Measurements from ENCODE around the gene CABP7. TPM values are rescaled to one million over a fixed set of nuclear protein-coding genes. Genes with fewer than 3 reads are reported as not detected.

CABP7 gene
- total and polyA plus RNA-seq, 2 of the 8 experiments (the other 6 are each of a cell fraction or from before 2014, with no cell fraction given) = 0.20 to 0.36 TPM

- Histone ChIP-seq H3K36me3 (ENCODE audit: control insufficient read depth in 2 of 4, insufficient read depth in 4 of 4, low read length in 3 of 4) (no peaks in the 10 kb centered on the region), H3K9ac (replicated peaks in 1 of 4; ENCODE audit: extremely low read depth in 1 of 4, low read depth in 3 of 4, low read length in 3 of 4) (no peak overlapping the region), H4K20me1 (replicated peaks in 1 of 2; ENCODE audit: control insufficient read depth in 1 of 2, insufficient read depth in 2 of 2, low read length in 2 of 2) (peaks cover 0 to 1% of the 10 kb centered on the region in 2 experiments), H4K8ac (ENCODE audit: extremely low read depth, insufficient read depth, low read length) (0 out of 2 replicates have a peak overlapping the region, but pooled peaks have one; percentile 23), H3K9me3 (ENCODE audit: insufficient read depth in 2 of 2, low read depth in 1 of 2, low read length in 1 of 2) (no peaks in the 10 kb centered on the region), H3K4ac (replicated peaks; ENCODE audit: insufficient read length, low read depth, low read length) (no peak overlapping the region), H2BK5ac (ENCODE audit: low read depth, low read length) (no peak overlapping the region), H4K5ac (ENCODE audit: insufficient read length, low read depth, low read length) (no peak overlapping the region), H3K56ac (replicated peaks; ENCODE audit: insufficient read length, low read depth, low read length) (no peak overlapping the region), H3K14ac (ENCODE audit: insufficient read length) (no peak overlapping the region), H3K27me3 (replicated peaks in 1 of 4; ENCODE audit: control insufficient read depth in 3 of 4, extremely low read depth in 1 of 4, insufficient read depth in 3 of 4, low read length in 3 of 4) (no peaks in the 10 kb centered on the region), H2AFZ (ENCODE audit: low read length) (no peak overlapping the region), H3K4me1 (replicated peaks in 1 of 4; ENCODE audit: control insufficient read depth in 3 of 4, insufficient read depth in 4 of 4, low read length in 3 of 4) (no peaks in the 10 kb centered on the region; a peak in 1 of 7 replicates), H3K23me2 (ENCODE audit: low read depth, low read length) (no peaks in the 10 kb centered on the region), H3K23ac (ENCODE audit: insufficient read length) (no peak overlapping the region), H3K27ac (ENCODE audit: low read depth, low read length) (no peak overlapping the region), H3K4me2 (ENCODE audit: insufficient read depth in 1 of 2, low read depth in 2 of 2, low read length in 2 of 2) (no peak overlapping the region), H2AK5ac (ENCODE audit: low read depth, low read length) (no peak overlapping the region), H2BK120ac (replicated peaks; ENCODE audit: low read depth, low read length) (no peak overlapping the region), H3K79me1 (ENCODE audit: low read depth, low read length) (no peaks in the 10 kb centered on the region), H2BK15ac (ENCODE audit: low read length) (no peak overlapping the region), H4K91ac (replicated peaks; ENCODE audit: insufficient read length, low read length) (no peak overlapping the region), H3K4me3 (ENCODE audit: extremely low read depth in 1 of 4, insufficient read depth in 2 of 4, low read depth in 3 of 4, low read length in 4 of 4) (no peak overlapping the region), H3K18ac (ENCODE audit: extremely low read depth, low read length) (no peak overlapping the region), H3K79me2 (ENCODE audit: control insufficient read depth in 1 of 2, insufficient read depth in 2 of 2, low read length in 2 of 2) (no peaks in the 10 kb centered on the region), H2BK20ac (ENCODE audit: low read length) (no peak overlapping the region), H2BK12ac (ENCODE audit: low read depth, low read length) (no peak overlapping the region)
- WGBS, 2 experiments (ENCODE audit: extremely low coverage in 1 of 2, insufficient coverage in 1 of 2, insufficient read length in 1 of 2, insufficient replicate concordance in 2 of 2, low coverage in 1 of 2, low lambda C conversion rate in 2 of 2, missing lambda C conversion rate in 1 of 2) = 88% methylated on average over 6 of the region's 7 CpGs; no CpG with 5 or more reads in 1 of the 2 experiments
- POLR2A ChIA-PET (ENCODE audit: partially characterized antibody) = interaction anchor here (1.5 kb wide), 1 partner anchor 10 kb away, joined by 5 read pairs; no protein-coding TSS in a partner anchor
- TF ChIP-seq SIX5 (IDR thresholded peaks at IDR 0.05; ENCODE audit: low read depth, low read length) (no peak), SP2 (IDR thresholded peaks at IDR 0.05; ENCODE audit: low read length) (no peak), RNF2 (IDR thresholded peaks at IDR 0.05; ENCODE audit: borderline replicate concordance, low read depth, low read length, missing control alignments, poor library complexity, severe bottlenecking) (no peak)
- FAIRE-seq = no peak
- no peak for DNase-seq (ENCODE audit: low read depth in 1 of 2, low spot score in 2 of 2)
- CTCF ChIA-PET (ENCODE audit: partially characterized antibody) = interaction anchor here (0.7 to 1.9 kb wide), 8 partner anchors 14 to 341 kb away, joined by 3 to 8 read pairs (median 4); no protein-coding TSS in a partner anchor
Observed at GRCh38 chr22:29747832-29748231, 28.0 kb downstream of the CABP7 start.

Measured in H1 (cell line).